ENCODE results near the gene CDC14A. TPM values are rescaled to one million over a fixed set of nuclear protein-coding genes. Genes with fewer than 3 reads are reported as not detected.
"Not testable (repeated sequence)": the region's sequence is repeated elsewhere in the genome, so short reads cannot be mapped to it uniquely, and the experiment has no call there.

The CDC14A gene
- total and polyA plus RNA-seq, 2 donors = 8.3 to 9.8 TPM

DNA sequence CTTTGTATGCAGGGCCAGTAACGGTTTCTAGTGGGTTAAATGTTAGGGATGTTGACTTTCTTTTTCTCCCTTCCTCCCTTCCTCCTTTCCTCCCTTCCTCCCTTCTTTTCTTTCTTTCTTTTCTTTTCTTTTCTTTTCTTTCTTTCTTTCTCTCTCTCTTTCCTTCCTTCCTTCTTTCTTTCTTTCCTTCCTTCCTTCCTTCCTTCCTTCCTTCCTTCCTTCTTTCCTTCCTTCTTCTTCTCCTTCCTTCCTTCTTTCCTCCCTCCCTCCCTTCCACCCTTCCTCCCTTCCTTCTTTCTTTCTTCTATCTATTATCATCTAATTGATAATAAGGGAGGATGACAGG lies 26.0 kb upstream of the CDC14A start:
- not testable (repeated sequence) for H3K9me3 ChIP-seq (ENCODE audit: control insufficient read depth in 2 of 2, insufficient read depth in 1 of 2, low read length in 1 of 2); DNase-seq (ENCODE audit: low read depth in 6 of 9, low spot score in 9 of 9); H3K36me3 ChIP-seq (ENCODE audit: control insufficient read depth in 2 of 2, insufficient read depth in 2 of 2, low read length in 1 of 2); H3K27ac ChIP-seq (ENCODE audit: low read depth in 1 of 2, low read length in 1 of 2); H3K4me1 ChIP-seq (ENCODE audit: control insufficient read depth in 2 of 2, insufficient read depth in 2 of 2, low read length in 2 of 2); H3K4me3 ChIP-seq (ENCODE audit: low read length in 2 of 2); H3K27me3 ChIP-seq (ENCODE audit: control insufficient read depth in 2 of 2, insufficient read depth in 1 of 2, low read length in 1 of 2)
- 98% methylated on average over 1 of the region's 1 CpG for WGBS

DNA sequence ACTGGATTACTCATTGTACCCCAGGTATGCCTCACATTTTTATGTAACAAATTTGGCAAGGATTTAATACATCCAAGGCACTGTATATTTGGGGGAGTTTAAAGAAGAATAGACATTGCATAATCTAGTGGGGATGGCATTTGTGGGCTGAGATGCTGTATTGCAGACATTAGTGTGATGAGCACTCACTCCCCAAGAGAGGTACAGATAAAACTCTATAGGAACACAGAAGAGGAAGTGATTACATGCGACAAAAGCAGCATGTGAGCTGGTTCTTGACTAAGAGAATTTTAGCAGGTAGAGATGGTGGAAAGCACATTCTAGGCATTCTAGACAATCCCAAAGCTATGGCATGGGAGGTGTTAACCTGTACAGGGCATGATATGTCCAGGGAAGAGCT lies 24.2 kb upstream of the CDC14A start:
- Histone ChIP-seq H3K9me3 (ENCODE audit: control insufficient read depth in 2 of 2, insufficient read depth in 1 of 2, low read length in 1 of 2) (no peaks in the 10 kb centered on the region), H3K4me1 (ENCODE audit: control insufficient read depth in 2 of 2, insufficient read depth in 2 of 2, low read length in 2 of 2) (no peaks in the 10 kb centered on the region), H3K4me3 (ENCODE audit: low read length in 2 of 2) (no peak overlapping the region), H3K36me3 (ENCODE audit: control insufficient read depth in 2 of 2, insufficient read depth in 2 of 2, low read length in 1 of 2) (no peaks in the 10 kb centered on the region), H3K27me3 (ENCODE audit: control insufficient read depth in 2 of 2, insufficient read depth in 1 of 2, low read length in 1 of 2) (no peaks in the 10 kb centered on the region), H3K27ac (ENCODE audit: low read depth in 1 of 2, low read length in 1 of 2) (no peak overlapping the region)
- DNase-seq (ENCODE audit: low read depth in 6 of 9, low spot score in 9 of 9) = no peak
- 90% methylated on average over 1 of the region's 1 CpG for WGBS

DNA sequence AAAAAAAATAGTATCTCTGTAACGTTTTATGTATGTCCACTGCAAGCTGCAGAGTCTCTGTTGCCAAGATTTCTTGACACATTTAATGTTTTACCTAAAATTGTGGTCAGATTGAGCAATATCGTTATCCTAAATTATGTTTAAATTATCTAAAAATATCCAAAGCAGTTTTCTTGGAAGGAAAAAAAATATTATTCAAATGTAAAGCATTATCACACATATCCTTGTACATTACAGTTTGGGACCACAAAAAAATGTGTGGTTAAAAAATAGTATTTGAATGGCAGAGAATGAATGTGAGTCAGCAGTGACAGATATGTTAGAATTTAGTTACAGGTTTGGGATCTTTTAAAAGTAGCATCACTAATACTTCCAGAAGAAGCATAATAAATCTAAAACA lies 21.2 kb upstream of the CDC14A start:
- H3K9me3 ChIP-seq (ENCODE audit: control insufficient read depth in 2 of 2, insufficient read depth in 1 of 2, low read length in 1 of 2); H3K36me3 ChIP-seq (ENCODE audit: control insufficient read depth in 2 of 2, insufficient read depth in 2 of 2, low read length in 1 of 2); H3K4me3 ChIP-seq (ENCODE audit: low read length in 2 of 2); H3K4me1 ChIP-seq (ENCODE audit: control insufficient read depth in 2 of 2, insufficient read depth in 2 of 2, low read length in 2 of 2); DNase-seq (ENCODE audit: low read depth in 6 of 9, low spot score in 9 of 9); H3K27ac ChIP-seq (ENCODE audit: low read depth in 1 of 2, low read length in 1 of 2); H3K27me3 ChIP-seq (ENCODE audit: control insufficient read depth in 2 of 2, insufficient read depth in 1 of 2, low read length in 1 of 2): not testable (repeated sequence)
- 66% methylated on average over 2 of the region's 2 CpGs for WGBS

DNA sequence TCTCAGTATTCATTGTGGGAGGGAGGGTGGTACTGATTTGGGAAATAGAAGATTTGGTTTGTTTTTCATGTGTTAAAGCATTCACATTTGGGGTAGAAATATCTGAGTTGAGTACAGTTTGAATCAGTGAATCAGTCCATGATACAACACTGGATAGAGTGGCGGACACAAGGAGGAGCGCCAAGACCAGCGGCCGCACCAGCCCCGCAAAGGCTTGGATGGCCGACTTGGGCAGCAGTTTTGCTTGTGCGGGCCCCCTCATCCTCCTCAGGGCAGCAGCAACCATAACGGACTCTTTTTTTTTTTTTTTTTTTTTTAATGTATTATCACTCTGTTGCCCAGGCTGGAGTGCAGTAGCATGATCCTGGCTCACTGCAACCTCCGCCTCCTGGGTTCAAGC lies 20.0 kb upstream of the CDC14A start:
- 93% methylated on average over 9 of the region's 9 CpGs for WGBS
- Histone ChIP-seq H3K36me3 (ENCODE audit: control insufficient read depth in 2 of 2, insufficient read depth in 2 of 2, low read length in 1 of 2) (no peaks in the 10 kb centered on the region), H3K27ac (ENCODE audit: low read depth in 1 of 2, low read length in 1 of 2) (no peak overlapping the region), H3K9me3 (ENCODE audit: control insufficient read depth in 2 of 2, insufficient read depth in 1 of 2, low read length in 1 of 2) (no peaks in the 10 kb centered on the region), H3K4me3 (ENCODE audit: low read length in 2 of 2) (no peak overlapping the region), H3K4me1 (ENCODE audit: control insufficient read depth in 2 of 2, insufficient read depth in 2 of 2, low read length in 2 of 2) (no peaks in the 10 kb centered on the region), H3K27me3 (ENCODE audit: control insufficient read depth in 2 of 2, insufficient read depth in 1 of 2, low read length in 1 of 2) (no peaks in the 10 kb centered on the region)
- DNase-seq (ENCODE audit: low read depth in 6 of 9, low spot score in 9 of 9) = no peak

DNA sequence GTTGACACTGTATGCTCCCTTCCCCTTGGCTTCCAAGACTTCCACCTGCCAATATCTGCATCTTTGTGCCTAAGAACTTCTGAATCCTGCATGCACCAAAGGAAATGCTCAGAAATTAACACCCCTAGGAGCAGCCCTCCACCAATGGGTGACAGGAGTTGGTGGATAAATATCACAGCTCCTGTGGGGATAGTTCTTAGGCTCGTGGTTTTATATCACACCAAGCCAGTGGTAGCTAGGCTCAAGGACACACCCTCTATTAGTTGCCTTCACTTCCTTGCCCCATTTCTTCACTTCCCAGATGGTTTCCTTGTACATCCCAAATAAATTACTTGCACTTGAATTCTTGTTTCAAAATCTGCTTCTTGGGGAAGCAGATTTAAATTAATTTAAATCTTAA lies 16.9 kb upstream of the CDC14A start:
- no peaks in the 10 kb centered on the region for H3K9me3 ChIP-seq (ENCODE audit: control insufficient read depth in 2 of 2, insufficient read depth in 1 of 2, low read length in 1 of 2)
- H3K27ac ChIP-seq (ENCODE audit: low read depth in 1 of 2, low read length in 1 of 2) = no peak overlapping the region
- H3K4me3 ChIP-seq (ENCODE audit: low read length in 2 of 2) = no peak overlapping the region
- no peaks in the 10 kb centered on the region for H3K36me3 ChIP-seq (ENCODE audit: control insufficient read depth in 2 of 2, insufficient read depth in 2 of 2, low read length in 1 of 2)
- no peak for DNase-seq (ENCODE audit: low read depth in 6 of 9, low spot score in 9 of 9)
- no peaks in the 10 kb centered on the region for H3K27me3 ChIP-seq (ENCODE audit: control insufficient read depth in 2 of 2, insufficient read depth in 1 of 2, low read length in 1 of 2)
- no peaks in the 10 kb centered on the region for H3K4me1 ChIP-seq (ENCODE audit: control insufficient read depth in 2 of 2, insufficient read depth in 2 of 2, low read length in 2 of 2)
- WGBS = 90% methylated on average over 1 of the region's 1 CpG

DNA sequence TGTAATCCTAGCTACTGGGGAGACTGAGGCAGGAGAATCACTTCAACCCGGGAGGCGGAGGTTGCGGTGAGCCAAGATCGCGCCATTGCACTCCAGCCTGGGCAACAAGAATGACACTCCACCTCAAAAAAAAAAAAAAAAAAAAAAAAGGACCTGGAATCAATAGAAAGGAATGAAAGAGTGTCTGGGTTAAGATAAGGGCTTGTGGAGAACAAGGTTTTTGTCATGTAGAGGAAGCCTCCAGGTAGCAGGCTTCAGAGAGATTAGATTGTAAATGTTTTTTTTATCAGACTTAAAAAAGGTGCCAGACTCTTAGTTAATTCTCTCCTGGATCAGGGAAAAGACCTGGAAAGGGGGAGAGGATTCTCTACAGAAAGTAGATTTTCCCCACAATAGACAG lies 14.4 kb upstream of the CDC14A start:
- not testable (repeated sequence) for DNase-seq (ENCODE audit: low read depth in 6 of 9, low spot score in 9 of 9); H3K27me3 ChIP-seq (ENCODE audit: control insufficient read depth in 2 of 2, insufficient read depth in 1 of 2, low read length in 1 of 2); H3K4me3 ChIP-seq (ENCODE audit: low read length in 2 of 2); H3K36me3 ChIP-seq (ENCODE audit: control insufficient read depth in 2 of 2, insufficient read depth in 2 of 2, low read length in 1 of 2); H3K9me3 ChIP-seq (ENCODE audit: control insufficient read depth in 2 of 2, insufficient read depth in 1 of 2, low read length in 1 of 2); H3K27ac ChIP-seq (ENCODE audit: low read depth in 1 of 2, low read length in 1 of 2); H3K4me1 ChIP-seq (ENCODE audit: control insufficient read depth in 2 of 2, insufficient read depth in 2 of 2, low read length in 2 of 2)
- 98% methylated on average over 5 of the region's 5 CpGs for WGBS

DNA sequence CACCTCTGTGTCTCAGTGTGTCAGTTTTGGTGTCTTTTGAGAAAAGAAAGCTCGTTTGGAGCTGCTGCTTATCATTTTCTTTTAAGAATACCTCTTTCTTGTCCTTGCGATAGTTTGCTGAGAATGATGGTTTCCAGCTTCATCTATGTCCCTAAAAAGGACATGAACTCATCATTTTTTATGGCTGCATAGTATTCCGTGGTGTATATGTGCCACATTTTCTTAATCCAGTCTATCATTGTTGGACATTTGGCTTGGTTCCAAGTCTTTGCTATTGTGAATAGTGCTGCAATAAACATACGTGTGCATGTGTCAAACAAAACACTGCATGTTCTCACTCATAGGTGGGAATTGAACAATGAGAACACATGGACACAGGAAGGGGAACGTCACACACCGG lies 12.6 kb upstream of the CDC14A start:
- H3K36me3 ChIP-seq (ENCODE audit: control insufficient read depth in 2 of 2, insufficient read depth in 2 of 2, low read length in 1 of 2); H3K4me1 ChIP-seq (ENCODE audit: control insufficient read depth in 2 of 2, insufficient read depth in 2 of 2, low read length in 2 of 2); DNase-seq (ENCODE audit: low read depth in 6 of 9, low spot score in 9 of 9); H3K27me3 ChIP-seq (ENCODE audit: control insufficient read depth in 2 of 2, insufficient read depth in 1 of 2, low read length in 1 of 2); H3K4me3 ChIP-seq (ENCODE audit: low read length in 2 of 2); H3K9me3 ChIP-seq (ENCODE audit: control insufficient read depth in 2 of 2, insufficient read depth in 1 of 2, low read length in 1 of 2); H3K27ac ChIP-seq (ENCODE audit: low read depth in 1 of 2, low read length in 1 of 2): not testable (repeated sequence)
- 98% methylated on average over 6 of the region's 6 CpGs for WGBS

DNA sequence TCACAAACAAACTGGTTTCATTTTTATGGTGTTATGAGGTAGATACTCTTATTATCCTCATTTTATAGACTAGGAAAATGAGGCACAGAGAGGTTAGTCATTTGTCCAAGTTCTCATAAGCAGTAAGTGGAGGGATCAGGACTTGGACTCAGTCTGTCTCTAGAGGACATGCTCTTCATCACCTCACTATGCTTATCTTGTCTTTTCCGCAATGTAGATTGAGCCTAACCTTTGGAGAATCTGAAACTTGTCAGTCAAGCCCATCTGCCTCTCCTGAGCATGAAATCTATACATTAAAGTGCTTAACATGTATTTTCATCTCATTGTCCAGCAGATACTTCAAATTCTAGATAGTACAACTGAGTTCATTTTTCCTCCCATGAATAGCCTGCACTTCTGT lies 11.8 kb upstream of the CDC14A start:
- no peak overlapping the region for H3K27ac ChIP-seq (ENCODE audit: low read depth in 1 of 2, low read length in 1 of 2)
- no peaks in the 10 kb centered on the region for H3K27me3 ChIP-seq (ENCODE audit: control insufficient read depth in 2 of 2, insufficient read depth in 1 of 2, low read length in 1 of 2)
- no peaks in the 10 kb centered on the region for H3K9me3 ChIP-seq (ENCODE audit: control insufficient read depth in 2 of 2, insufficient read depth in 1 of 2, low read length in 1 of 2)
- H3K4me3 ChIP-seq (ENCODE audit: low read length in 2 of 2) = no peak overlapping the region
- H3K36me3 ChIP-seq (ENCODE audit: control insufficient read depth in 2 of 2, insufficient read depth in 2 of 2, low read length in 1 of 2) = no peaks in the 10 kb centered on the region
- no peak for DNase-seq (ENCODE audit: low read depth in 6 of 9, low spot score in 9 of 9)
- 99% methylated on average over 1 of the region's 1 CpG for WGBS
- no peaks in the 10 kb centered on the region for H3K4me1 ChIP-seq (ENCODE audit: control insufficient read depth in 2 of 2, insufficient read depth in 2 of 2, low read length in 2 of 2)

DNA sequence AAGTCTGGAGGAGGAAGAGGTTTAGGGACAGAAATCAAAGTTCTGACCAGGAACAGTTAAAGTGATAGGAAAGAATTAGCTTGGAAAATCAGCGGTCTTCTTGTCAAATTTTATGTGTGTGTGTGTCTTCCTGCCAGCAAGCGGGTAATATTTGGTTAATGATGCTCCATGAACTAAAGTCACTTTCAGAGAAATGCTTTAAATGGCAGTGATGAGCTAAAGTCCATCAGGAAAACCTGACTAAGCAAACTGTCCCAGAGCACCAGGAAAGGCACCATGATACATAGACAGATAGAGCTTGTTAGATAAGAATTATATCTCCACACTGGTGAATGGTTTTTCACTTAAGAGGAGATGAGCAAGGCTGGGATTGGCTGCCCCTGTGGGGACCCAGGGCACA lies 10.0 kb upstream of the CDC14A start:
- H3K9me3 ChIP-seq (ENCODE audit: control insufficient read depth in 2 of 2, insufficient read depth in 1 of 2, low read length in 1 of 2) = no peaks in the 10 kb centered on the region
- H3K4me1 ChIP-seq (ENCODE audit: control insufficient read depth in 2 of 2, insufficient read depth in 2 of 2, low read length in 2 of 2) = no peaks in the 10 kb centered on the region
- H3K27ac ChIP-seq (ENCODE audit: low read depth in 1 of 2, low read length in 1 of 2) = no peak overlapping the region
- no peaks in the 10 kb centered on the region for H3K27me3 ChIP-seq (ENCODE audit: control insufficient read depth in 2 of 2, insufficient read depth in 1 of 2, low read length in 1 of 2)
- no peak overlapping the region for H3K4me3 ChIP-seq (ENCODE audit: low read length in 2 of 2)
- no peaks in the 10 kb centered on the region for H3K36me3 ChIP-seq (ENCODE audit: control insufficient read depth in 2 of 2, insufficient read depth in 2 of 2, low read length in 1 of 2)
- DNase-seq (ENCODE audit: low read depth in 6 of 9, low spot score in 9 of 9) = no peak
- WGBS = 100% methylated on average over 2 of the region's 2 CpGs

DNA sequence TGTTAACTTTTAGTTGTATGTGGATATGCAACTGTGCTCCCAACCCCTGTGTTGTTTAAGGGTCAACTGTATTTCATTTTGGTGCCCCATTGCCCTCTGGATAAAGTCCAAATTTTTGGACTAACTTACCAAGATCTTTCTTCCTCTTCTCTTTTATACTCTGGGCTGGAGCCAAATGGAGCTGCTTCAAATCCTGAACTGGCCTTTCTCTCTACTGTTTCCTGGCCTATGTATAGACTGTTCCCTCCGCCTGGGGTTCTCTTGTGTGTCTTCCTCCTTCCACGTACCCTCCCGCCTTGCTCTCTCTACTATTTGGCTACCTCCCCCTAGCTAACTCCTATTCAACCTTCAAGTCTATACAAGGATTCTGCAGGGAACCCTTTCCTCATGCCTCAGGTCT lies 8.4 kb upstream of the CDC14A start:
- Histone ChIP-seq H3K4me3 (ENCODE audit: low read length in 2 of 2) (no peak overlapping the region), H3K27me3 (ENCODE audit: control insufficient read depth in 2 of 2, insufficient read depth in 1 of 2, low read length in 1 of 2) (no peaks in the 10 kb centered on the region), H3K27ac (ENCODE audit: low read depth in 1 of 2, low read length in 1 of 2) (no peak overlapping the region), H3K4me1 (ENCODE audit: control insufficient read depth in 2 of 2, insufficient read depth in 2 of 2, low read length in 2 of 2) (no peaks in the 10 kb centered on the region), H3K9me3 (ENCODE audit: control insufficient read depth in 2 of 2, insufficient read depth in 1 of 2, low read length in 1 of 2) (no peaks in the 10 kb centered on the region), H3K36me3 (ENCODE audit: control insufficient read depth in 2 of 2, insufficient read depth in 2 of 2, low read length in 1 of 2) (no peaks in the 10 kb centered on the region)
- WGBS = 89% methylated on average over 3 of the region's 3 CpGs
- DNase-seq (ENCODE audit: low read depth in 6 of 9, low spot score in 9 of 9) = no peak
